PFSK-1 (cell line): ENCODE measurements around the gene SEC11C.

Experiments used
- POLR2AphosphoS5 ChIP-seq: IDR thresholded peaks from 2 replicates; pipeline ENCODE4 v1.6.1; 2012; ENCODE audit warnings: low read depth, mild to moderate bottlenecking, control low read depth, low read length, moderate library complexity
- SIN3A ChIP-seq: IDR thresholded peaks from 2 replicates; pipeline ENCODE4 v1.6.1; 2012; ENCODE audit warnings: mild to moderate bottlenecking, low read length, moderate library complexity, borderline replicate concordance; ENCODE audit not compliant: insufficient read depth
- TAF1 ChIP-seq: IDR thresholded peaks from 2 replicates; pipeline ENCODE4 v1.6.1; 2012; ENCODE audit warnings: low read length, control low read depth, borderline replicate concordance; ENCODE audit not compliant: insufficient read depth
- TF ChIP-seq, protein P1 (sequence below), 2 experiments: IDR thresholded peaks; 2 replicates each; pipeline versions ENCODE4 v1.6.1 to v1.8.0; 2011 to 2012; ENCODE audit warnings: low read depth in 2 of 2, low read length in 2 of 2, control low read depth in 1 of 2, inconsistent platforms in 1 of 2, mild to moderate bottlenecking in 1 of 2, moderate library complexity in 1 of 2; ENCODE audit not compliant: insufficient read depth in 1 of 2

DNA sequence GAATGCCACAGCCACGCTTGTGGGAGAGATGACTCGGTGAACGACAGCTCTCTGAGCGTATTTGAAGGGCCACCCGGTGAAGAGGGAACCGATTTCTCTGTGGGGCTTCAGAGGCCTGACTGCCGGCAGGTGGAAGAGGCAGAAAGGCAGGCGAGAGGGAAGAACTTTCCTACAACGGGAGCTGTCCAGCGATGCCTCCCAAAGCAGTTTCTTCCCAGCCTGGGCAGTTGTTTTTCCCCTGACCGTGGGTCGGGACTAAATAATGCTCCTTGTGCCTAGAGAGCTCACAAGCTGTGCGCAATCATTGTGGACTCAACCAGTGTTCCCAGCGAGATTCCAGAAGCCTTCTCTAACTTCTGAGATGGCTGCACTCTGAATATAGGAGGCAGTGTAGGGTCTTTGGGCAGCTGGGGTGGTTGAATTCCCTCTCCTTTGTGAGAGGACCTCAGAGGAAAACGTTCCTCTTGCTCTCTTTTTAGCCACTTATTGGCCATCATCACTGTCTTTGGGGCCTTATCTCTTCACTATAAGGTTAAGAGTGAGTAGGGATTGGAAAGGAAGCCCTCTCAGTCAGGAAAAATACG lies 710 bp downstream of the SEC11C start:
- no peak for TF ChIP-seq TAF1
- TF ChIP-seq POLR2AphosphoS5 = no peak
- peak; percentile 40; the same call in 1 of the 2 replicates for TF ChIP-seq SIN3A
- TF ChIP-seq, protein P1, sequence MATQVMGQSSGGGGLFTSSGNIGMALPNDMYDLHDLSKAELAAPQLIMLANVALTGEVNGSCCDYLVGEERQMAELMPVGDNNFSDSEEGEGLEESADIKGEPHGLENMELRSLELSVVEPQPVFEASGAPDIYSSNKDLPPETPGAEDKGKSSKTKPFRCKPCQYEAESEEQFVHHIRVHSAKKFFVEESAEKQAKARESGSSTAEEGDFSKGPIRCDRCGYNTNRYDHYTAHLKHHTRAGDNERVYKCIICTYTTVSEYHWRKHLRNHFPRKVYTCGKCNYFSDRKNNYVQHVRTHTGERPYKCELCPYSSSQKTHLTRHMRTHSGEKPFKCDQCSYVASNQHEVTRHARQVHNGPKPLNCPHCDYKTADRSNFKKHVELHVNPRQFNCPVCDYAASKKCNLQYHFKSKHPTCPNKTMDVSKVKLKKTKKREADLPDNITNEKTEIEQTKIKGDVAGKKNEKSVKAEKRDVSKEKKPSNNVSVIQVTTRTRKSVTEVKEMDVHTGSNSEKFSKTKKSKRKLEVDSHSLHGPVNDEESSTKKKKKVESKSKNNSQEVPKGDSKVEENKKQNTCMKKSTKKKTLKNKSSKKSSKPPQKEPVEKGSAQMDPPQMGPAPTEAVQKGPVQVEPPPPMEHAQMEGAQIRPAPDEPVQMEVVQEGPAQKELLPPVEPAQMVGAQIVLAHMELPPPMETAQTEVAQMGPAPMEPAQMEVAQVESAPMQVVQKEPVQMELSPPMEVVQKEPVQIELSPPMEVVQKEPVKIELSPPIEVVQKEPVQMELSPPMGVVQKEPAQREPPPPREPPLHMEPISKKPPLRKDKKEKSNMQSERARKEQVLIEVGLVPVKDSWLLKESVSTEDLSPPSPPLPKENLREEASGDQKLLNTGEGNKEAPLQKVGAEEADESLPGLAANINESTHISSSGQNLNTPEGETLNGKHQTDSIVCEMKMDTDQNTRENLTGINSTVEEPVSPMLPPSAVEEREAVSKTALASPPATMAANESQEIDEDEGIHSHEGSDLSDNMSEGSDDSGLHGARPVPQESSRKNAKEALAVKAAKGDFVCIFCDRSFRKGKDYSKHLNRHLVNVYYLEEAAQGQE (IDR thresholded peaks at IDR 0.05; ENCODE audit: insufficient read depth in 1 of 2, low read depth in 2 of 2, low read length in 2 of 2) = peak; percentile 85 to 92
